ENCODE data around the gene ERC2.
"Not testable (repeated sequence)": the region's sequence is repeated elsewhere in the genome, so short reads cannot be mapped to it uniquely, and the experiment has no call there.

Gene ERC2

GRCh38 chr3:55527361-55527760 is 940.9 kb downstream of the ERC2 start:
- DNase-seq = no peak

- no peak for DNase-seq
Measured at GRCh38 chr3:55526332-55527030, 941.8 kb downstream of the ERC2 start.

- no peak for DNase-seq
Measured at GRCh38 chr3:55525436-55525835, 942.8 kb downstream of the ERC2 start.

- no peak for DNase-seq
Measured at GRCh38 chr3:55524565-55525244, 943.6 kb downstream of the ERC2 start.

GRCh38 chr3:55523471-55523870 is 944.8 kb downstream of the ERC2 start:
- DNase-seq = no peak

- no peak for DNase-seq
Measured at GRCh38 chr3:55521738-55522421, 946.4 kb downstream of the ERC2 start.

DNA sequence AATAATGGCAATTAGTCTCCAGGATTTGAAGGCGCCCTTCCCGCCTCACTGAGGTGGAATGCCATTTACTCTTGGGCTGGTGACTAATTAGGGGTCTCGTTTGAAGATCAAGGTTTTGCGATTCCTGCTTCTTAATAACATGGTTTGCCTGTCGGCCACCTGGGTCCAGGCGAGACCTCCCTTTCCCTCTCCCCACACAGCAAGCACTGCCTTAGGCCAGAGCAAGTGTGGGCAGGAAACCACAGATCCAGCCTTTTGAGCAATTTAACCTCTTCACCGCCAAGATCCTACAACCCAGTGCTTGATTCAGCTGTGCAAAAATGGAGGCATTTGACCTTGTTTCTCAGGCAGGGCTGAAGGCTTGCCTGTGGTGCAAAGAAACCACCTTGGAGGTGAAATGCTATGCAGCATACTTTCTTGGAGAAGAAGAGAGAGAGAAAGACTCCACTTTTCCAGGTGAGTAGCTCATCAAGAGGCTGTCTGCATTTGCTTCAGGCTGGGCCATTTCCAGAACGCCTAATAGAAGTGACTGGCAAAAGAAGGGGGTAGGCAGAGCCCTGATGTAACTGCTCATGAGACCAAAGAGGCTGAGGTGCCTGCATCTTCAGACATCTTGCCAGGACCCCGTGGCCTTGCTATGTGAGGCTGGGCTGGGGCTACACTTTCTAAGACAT is 947.1 kb downstream of the ERC2 start:
- no peak for DNase-seq

GRCh38 chr3:55519019-55519418 is 949.2 kb downstream of the ERC2 start:
- no peak for DNase-seq

DNA sequence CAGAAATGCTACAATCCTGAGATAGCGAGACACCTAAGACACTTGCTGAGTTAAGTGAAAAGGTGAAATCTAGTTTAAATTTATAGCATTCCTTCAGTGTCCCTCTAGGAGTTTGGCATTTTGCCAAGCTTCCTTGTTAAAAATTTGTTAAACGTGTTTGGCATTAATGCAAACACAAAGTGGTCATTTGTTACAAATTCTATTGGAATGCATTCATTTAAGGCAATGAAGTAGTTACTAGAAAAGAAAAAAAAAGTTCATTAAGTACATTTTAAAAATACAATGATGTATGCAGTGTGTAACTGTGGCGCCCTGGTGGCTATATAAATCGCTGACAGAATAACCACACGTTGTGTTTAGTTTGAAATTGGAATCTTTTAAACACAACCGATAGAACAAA is 949.8 kb downstream of the ERC2 start:
- no peak for DNase-seq

DNA sequence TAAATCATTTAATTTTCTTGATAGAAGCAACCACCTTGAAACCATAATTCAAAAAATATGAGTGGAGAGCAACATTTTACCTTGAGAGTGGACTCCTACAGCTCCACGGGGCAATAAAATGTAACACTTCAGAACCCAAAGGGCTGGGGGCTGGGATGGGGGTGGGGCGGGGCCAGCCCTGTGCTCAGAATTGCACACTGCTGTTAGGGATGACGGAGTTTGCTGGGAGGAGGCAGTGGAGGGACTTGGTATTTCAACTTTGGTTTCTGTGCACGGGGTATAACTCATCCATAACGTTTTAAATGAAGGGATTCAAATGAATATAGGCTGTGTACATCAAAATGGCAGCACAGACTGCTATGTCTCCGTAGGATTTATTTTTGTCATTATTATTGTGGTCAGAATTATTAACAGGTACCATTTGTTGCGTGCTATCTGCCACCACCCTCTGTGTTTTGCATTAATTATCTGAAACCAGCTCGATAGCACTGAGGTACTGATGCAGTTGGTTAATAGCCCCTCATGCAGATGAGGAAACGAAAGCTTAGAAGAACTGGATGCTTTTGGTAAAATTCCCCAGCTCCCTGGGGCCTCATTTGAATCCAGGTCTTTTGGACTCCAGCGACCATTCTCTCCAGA is 951.8 kb downstream of the ERC2 start:
- DNase-seq = no peak

- DNase-seq = no peak
Measured at GRCh38 chr3:55515550-55516246, 952.6 kb downstream of the ERC2 start.

- no peak for DNase-seq
Measured at GRCh38 chr3:55514962-55515361, 953.3 kb downstream of the ERC2 start.

- no peak for DNase-seq
Measured at GRCh38 chr3:55512571-55513343, 955.5 kb downstream of the ERC2 start.

- DNase-seq = no peak
Measured at GRCh38 chr3:55511895-55512570, 956.2 kb downstream of the ERC2 start.

DNA sequence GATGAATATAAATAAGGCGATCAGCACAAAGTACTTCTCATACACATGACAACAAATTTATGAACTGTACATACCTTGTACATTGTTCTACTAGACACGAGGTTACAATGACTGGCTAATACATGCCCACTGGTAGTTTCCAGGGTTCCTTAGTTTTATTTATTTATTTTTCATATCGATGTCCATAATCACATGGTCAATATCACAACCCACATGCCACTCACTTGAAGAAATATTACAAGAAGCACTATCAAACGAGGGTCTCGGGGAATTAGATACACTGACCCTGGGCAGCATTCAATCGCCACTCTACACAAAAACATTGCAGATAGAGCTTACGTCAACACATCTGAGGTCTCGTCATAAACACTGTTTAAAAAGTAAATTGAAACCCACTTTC is 959.9 kb downstream of the ERC2 start:
- DNase-seq = no peak

GRCh38 chr3:55507808-55508207 is 960.5 kb downstream of the ERC2 start:
- DNase-seq = no peak

GRCh38 chr3:55505776-55506175 is 962.5 kb downstream of the ERC2 start:
- DNase-seq = no peak

- DNase-seq = not testable (repeated sequence)
Measured at GRCh38 chr3:55505102-55505501, 963.2 kb downstream of the ERC2 start.

DNA sequence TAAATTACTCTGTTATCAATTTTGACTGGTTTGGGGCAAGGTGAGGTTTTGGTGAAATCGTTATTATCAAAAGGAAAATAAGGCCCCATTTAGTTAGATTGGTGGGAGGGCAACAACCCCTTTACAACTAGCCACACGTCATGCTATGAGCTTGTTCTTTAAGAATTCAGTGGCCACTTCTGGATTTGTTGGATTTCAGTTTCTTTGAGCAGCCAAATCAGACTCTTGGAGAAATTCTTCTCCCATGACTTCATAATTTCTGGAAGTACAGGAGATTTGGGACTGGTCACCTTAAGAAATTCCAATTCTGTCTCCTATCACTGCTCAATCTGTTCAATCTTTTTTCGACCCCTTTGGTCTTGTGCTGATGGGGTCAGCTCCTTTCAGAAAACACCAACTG is 966.4 kb downstream of the ERC2 start:
- no peak for DNase-seq

- no peak for DNase-seq
Measured at GRCh38 chr3:55500555-55501330, 967.5 kb downstream of the ERC2 start.
